ENCODE measurements around the gene PIP5K1B.

DNA sequence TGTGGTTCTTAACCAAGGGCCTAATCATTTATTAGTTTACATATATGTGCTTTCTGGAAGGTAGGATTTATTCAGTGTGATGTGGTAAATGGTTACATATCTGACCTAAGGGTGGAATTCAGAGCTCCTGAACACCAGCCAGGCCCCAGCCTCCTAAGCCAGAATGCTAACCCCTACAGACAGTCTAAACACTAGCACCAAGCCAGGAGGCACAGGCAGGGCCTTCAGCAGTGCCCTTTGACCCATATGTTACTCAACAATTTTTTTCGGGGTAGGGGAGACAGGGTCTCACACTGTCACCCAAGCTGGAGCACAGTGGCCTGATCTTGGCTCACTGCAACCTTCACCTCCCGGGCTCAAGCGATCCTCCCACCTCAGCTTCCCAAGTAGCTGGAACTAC, 268.6 kb downstream of the PIP5K1B start:
- TF ChIP-seq ZNF660 (CRISPR knock-in tag; IDR thresholded peaks at IDR 0.05; ENCODE audit: borderline replicate concordance, low read depth) (no peak), MIER2 (CRISPR knock-in tag; IDR thresholded peaks at IDR 0.05) (no peak), NFRKB (IDR thresholded peaks at IDR 0.05) (no peak), NFIC (IDR thresholded peaks at IDR 0.05; ENCODE audit: low read length) (no peak), ZNF441 (CRISPR knock-in tag; IDR thresholded peaks at IDR 0.05; ENCODE audit: borderline replicate concordance) (no peak), SMC3 (IDR thresholded peaks at IDR 0.05; ENCODE audit: low read length) (no peak), ZMAT3 (CRISPR knock-in tag; conservative IDR thresholded peaks at IDR 0.05) (no peak), KDM5B (CRISPR knock-in tag; IDR thresholded peaks at IDR 0.05; ENCODE audit: borderline replicate concordance) (no peak), FOXO1 (CRISPR knock-in tag; IDR thresholded peaks at IDR 0.05) (no peak), ZNF12 (CRISPR knock-in tag; IDR thresholded peaks at IDR 0.05) (no peak), RFX1 (IDR thresholded peaks at IDR 0.05) (no peak), FOXP1 (IDR thresholded peaks at IDR 0.05) (no peak), FOXP1 (CRISPR knock-in tag; IDR thresholded peaks at IDR 0.05) (no peak), ZNF644 (CRISPR knock-in tag; IDR thresholded peaks at IDR 0.05; ENCODE audit: low read depth) (no peak)
- TF ChIP-seq, protein P1, sequence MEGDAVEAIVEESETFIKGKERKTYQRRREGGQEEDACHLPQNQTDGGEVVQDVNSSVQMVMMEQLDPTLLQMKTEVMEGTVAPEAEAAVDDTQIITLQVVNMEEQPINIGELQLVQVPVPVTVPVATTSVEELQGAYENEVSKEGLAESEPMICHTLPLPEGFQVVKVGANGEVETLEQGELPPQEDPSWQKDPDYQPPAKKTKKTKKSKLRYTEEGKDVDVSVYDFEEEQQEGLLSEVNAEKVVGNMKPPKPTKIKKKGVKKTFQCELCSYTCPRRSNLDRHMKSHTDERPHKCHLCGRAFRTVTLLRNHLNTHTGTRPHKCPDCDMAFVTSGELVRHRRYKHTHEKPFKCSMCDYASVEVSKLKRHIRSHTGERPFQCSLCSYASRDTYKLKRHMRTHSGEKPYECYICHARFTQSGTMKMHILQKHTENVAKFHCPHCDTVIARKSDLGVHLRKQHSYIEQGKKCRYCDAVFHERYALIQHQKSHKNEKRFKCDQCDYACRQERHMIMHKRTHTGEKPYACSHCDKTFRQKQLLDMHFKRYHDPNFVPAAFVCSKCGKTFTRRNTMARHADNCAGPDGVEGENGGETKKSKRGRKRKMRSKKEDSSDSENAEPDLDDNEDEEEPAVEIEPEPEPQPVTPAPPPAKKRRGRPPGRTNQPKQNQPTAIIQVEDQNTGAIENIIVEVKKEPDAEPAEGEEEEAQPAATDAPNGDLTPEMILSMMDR (CRISPR knock-in tag; IDR thresholded peaks at IDR 0.05), result no peak
